ENCODE measurements around the gene TRIM17. TPM values are rescaled to one million over a fixed set of nuclear protein-coding genes. Genes with fewer than 3 reads are reported as not detected.

TRIM17 gene
- total and polyA plus RNA-seq, 2 experiments from 2014 or later: 0.86 to 1.1 TPM

DNA sequence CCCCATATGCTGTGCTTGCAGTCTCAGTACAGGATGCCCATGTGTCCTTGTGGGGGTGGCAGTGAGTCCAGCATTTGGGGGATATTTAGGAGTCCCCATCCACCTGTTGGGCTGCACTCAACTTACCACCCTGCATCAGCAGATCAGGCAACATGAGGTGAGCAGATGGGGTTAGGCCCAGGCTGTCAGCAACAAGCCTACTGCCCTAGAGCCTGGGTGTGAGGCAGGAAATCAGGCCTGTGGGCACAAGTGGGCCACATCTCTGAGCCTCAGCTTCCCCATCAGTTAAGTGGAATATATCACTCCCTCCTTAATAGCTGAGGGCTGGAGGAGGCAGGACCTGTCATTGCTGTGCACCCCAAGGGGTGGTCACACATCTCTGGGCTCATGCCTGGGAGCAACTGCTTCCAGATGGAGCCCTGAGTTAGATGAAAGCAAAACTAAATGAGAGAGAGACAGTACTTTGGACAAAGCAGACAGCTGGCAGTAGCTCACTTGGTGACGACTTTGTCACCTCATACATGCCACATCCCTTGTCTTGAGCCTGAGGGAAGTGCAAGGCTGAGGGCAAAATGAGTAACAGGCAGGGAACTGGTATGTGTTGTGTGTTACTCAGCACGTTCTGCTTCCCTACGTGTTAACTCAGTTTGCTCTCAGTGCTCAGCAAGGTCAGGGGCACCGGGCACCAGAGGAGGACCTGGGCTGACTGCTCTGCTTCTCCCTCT, 58.5 kb downstream of the TRIM17 start:
- Mint-ChIP-seq H3K36me3 (ENCODE audit: low read depth) (no peaks in the 10 kb centered on the region), H3K4me3 (no peak overlapping the region), H3K4me1 (no peaks in the 10 kb centered on the region; the same call in 2 of the 3 replicates), H3K27ac (no peak overlapping the region), H3K9me3 (no peaks in the 10 kb centered on the region), H3K27me3 (ENCODE audit: insufficient read depth, low read depth, poor library complexity) (peaks cover 4% of the 10 kb centered on the region)
- no peaks in the 10 kb centered on the region for H3K9me2 ChIP-seq (ENCODE audit: insufficient read depth)
- no peak overlapping the region for H3K27ac ChIP-seq (ENCODE audit: low read depth)
- DNase-seq (ENCODE audit: low spot score): no peak
- no peaks in the 10 kb centered on the region for H3K79me2 ChIP-seq (replicated peaks; ENCODE audit: insufficient read depth)
- TF ChIP-seq NANOG (IDR thresholded peaks at IDR 0.05; ENCODE audit: borderline replicate concordance) (no peak), POLR2AphosphoS5 (IDR thresholded peaks at IDR 0.05; ENCODE audit: low read depth) (no peak), JUNB (IDR thresholded peaks at IDR 0.05; ENCODE audit: unreplicated experiment) (no peak), EZH2phosphoT487 (IDR thresholded peaks at IDR 0.05; ENCODE audit: unreplicated experiment) (no peak), CREB1 (CRISPR knock-in tag; IDR thresholded peaks at IDR 0.05; ENCODE audit: low read depth) (no peak), ZNF114 (CRISPR knock-in tag; IDR thresholded peaks at IDR 0.05) (no peak), CTCF (conservative IDR thresholded peaks at IDR 0.05; ENCODE audit: low read depth in 2 of 2) (no peak), ETS1 (IDR thresholded peaks at IDR 0.05) (no peak), STAT1 (IDR thresholded peaks at IDR 0.05; ENCODE audit: unreplicated experiment) (no peak), REST (IDR thresholded peaks at IDR 0.05; ENCODE audit: unreplicated experiment) (no peak)
- no peak for ATAC-seq
- no peak overlapping the region for H2AFZ ChIP-seq
- no peak overlapping the region for H3K4me2 ChIP-seq
- no peaks in the 10 kb centered on the region for H3K36me3 ChIP-seq (ENCODE audit: insufficient read depth)
- H3K27me3 ChIP-seq (ENCODE audit: insufficient read depth): no peaks in the 10 kb centered on the region
- no peaks in the 10 kb centered on the region for H3F3A ChIP-seq (replicated peaks; ENCODE audit: low read depth)
- H3K4me3 ChIP-seq: no peak overlapping the region
- no peaks in the 10 kb centered on the region for H3K4me1 ChIP-seq (ENCODE audit: insufficient read depth)
- no peaks in the 10 kb centered on the region for H4K20me1 ChIP-seq (replicated peaks; ENCODE audit: insufficient read depth)

Small RNA genes lying within 50 kb of the gene (microRNA-seq; reads per million reads assigned to microRNA genes)
- gene MIR4666A (not detected), gene MIR6742 (not detected)

Small RNA genes lying within 50 kb of the gene (small RNA-seq; reads per million reads assigned to genes)
- gene MIR4666A (ENCODE audit: low replicate concordance): not detected

Other genes starting within 250 kb of the TRIM17 start
- gene OBSCN, start 208.8 kb downstream of the TRIM17 start, total RNA-seq (2014; rRNA removed; shearing (Covaris generic)): 21.5 and 38.5 TPM in 2 replicates
- gene OBSCN, start 208.8 kb downstream of the TRIM17 start, polyA plus RNA-seq (2016; fragmentation: Nextera tagmentation; extraction: Ambion mirVana): 8.4 and 9.6 TPM in 2 replicates
- 37.2 and 41.2 TPM in 2 replicates for gene TRIM11, start 10.0 kb downstream of the TRIM17 start, total RNA-seq (2014; rRNA removed; shearing (Covaris generic))
- gene TRIM11, start 10.0 kb downstream of the TRIM17 start, polyA plus RNA-seq (2016; fragmentation: Nextera tagmentation; extraction: Ambion mirVana): 16.2 and 17.5 TPM in 2 replicates
- 55.3 and 59.3 TPM in 2 replicates for gene RNF187, start 70.5 kb upstream of the TRIM17 start, total RNA-seq (2014; rRNA removed; shearing (Covaris generic))
- 24.8 and 28.7 TPM in 2 replicates for gene RNF187, start 70.5 kb upstream of the TRIM17 start, polyA plus RNA-seq (2016; fragmentation: Nextera tagmentation; extraction: Ambion mirVana)